Neuronal stem cell (in vitro differentiated cells): ENCODE data around the gene S1PR2.
"Not testable (repeated sequence)": the region's sequence is repeated elsewhere in the genome, so short reads cannot be mapped to it uniquely, and the experiment has no call there.

ENCODE experiments used
- DNase-seq: peaks from one replicate; pipeline ENCODE4 v3.0.0-alpha.2; 2013; ENCODE audit warnings: low spot score
- H2AFZ ChIP-seq: one replicate; pipeline ENCODE4 v1.6.1; 2013; ENCODE audit warnings: mild to moderate bottlenecking, low read length, inconsistent platforms
- H2AK5ac ChIP-seq: 2 replicates; pipeline ENCODE4 v1.6.1; 2013; ENCODE audit warnings: low read depth, mild to moderate bottlenecking, inconsistent platforms, low read length, moderate library complexity, mixed read lengths
- H2BK120ac ChIP-seq: 2 replicates; pipeline ENCODE4 v1.6.1; 2013; ENCODE audit warnings: low read depth, mild to moderate bottlenecking, inconsistent platforms, low read length, moderate library complexity, mixed read lengths
- H2BK12ac ChIP-seq: one replicate; pipeline ENCODE4 v1.6.1; 2013; ENCODE audit warnings: low read length, inconsistent platforms
- H2BK15ac ChIP-seq: 2 replicates; pipeline ENCODE4 v1.6.1; 2013; ENCODE audit warnings: mild to moderate bottlenecking, low read length, inconsistent platforms, mixed read lengths
- H2BK5ac ChIP-seq: one replicate; pipeline ENCODE4 v1.6.1; 2013; ENCODE audit warnings: inconsistent platforms, mild to moderate bottlenecking, low read length, moderate library complexity
- H3K14ac ChIP-seq: one replicate; pipeline ENCODE4 v1.6.1; 2013; ENCODE audit warnings: low read length, inconsistent platforms
- H3K18ac ChIP-seq: 2 replicates; pipeline ENCODE4 v1.6.1; 2013; ENCODE audit warnings: low read length, inconsistent platforms
- H3K23ac ChIP-seq: 2 replicates; pipeline ENCODE4 v1.6.1; 2013; ENCODE audit warnings: low read depth, mild to moderate bottlenecking, mixed read lengths, low read length, inconsistent platforms; ENCODE audit not compliant: poor library complexity
- H3K27ac ChIP-seq: replicated peaks from 3 replicates; pipeline ENCODE4 v1.5.1; 2013; ENCODE audit warnings: low read length, inconsistent platforms
- H3K27me3 ChIP-seq, 3 experiments: 2 replicates each; pipeline ENCODE4 v1.6.1; 2013; ENCODE audit warnings: low read length in 3 of 3, mild to moderate bottlenecking in 2 of 3, inconsistent platforms in 1 of 3, low read depth in 1 of 3, mixed read lengths in 1 of 3, moderate library complexity in 1 of 3; ENCODE audit not compliant: control insufficient read depth in 3 of 3, insufficient read depth in 3 of 3
- H3K36me3 ChIP-seq, 2 donors: replicated peaks in 1 of 2; 2 replicates each; pipeline ENCODE4 v1.6.1; 2013; ENCODE audit warnings: low read length in 2 of 2; ENCODE audit not compliant: control insufficient read depth in 2 of 2, insufficient read depth in 2 of 2
- H3K4ac ChIP-seq: 2 replicates; pipeline ENCODE4 v1.6.1; 2013; ENCODE audit warnings: inconsistent platforms, mild to moderate bottlenecking, low read length, moderate library complexity
- H3K4me1 ChIP-seq, 2 donors: 1 replicate in 1 of 2; 2 replicates in 1 of 2; pipeline ENCODE4 v1.6.1; 2013; ENCODE audit warnings: low read length in 2 of 2, low read depth in 1 of 2; ENCODE audit not compliant: control insufficient read depth in 2 of 2, insufficient read depth in 1 of 2
- H3K4me2 ChIP-seq: one replicate; pipeline ENCODE4 v1.6.1; 2013; ENCODE audit warnings: mild to moderate bottlenecking, low read length, inconsistent platforms; ENCODE audit not compliant: insufficient read depth, poor library complexity, severe bottlenecking
- H3K4me3 ChIP-seq, 2 donors: 2 replicates each; pipeline ENCODE4 v1.5.1; 2013; ENCODE audit warnings: low read length in 2 of 2, mild to moderate bottlenecking in 2 of 2, inconsistent platforms in 1 of 2, moderate library complexity in 1 of 2
- H3K79me1 ChIP-seq: one replicate; pipeline ENCODE4 v1.6.1; 2013; ENCODE audit warnings: low read depth, mild to moderate bottlenecking, inconsistent platforms, low read length, moderate library complexity
- H3K9ac ChIP-seq: one replicate; pipeline ENCODE4 v1.6.1; 2013; ENCODE audit warnings: mild to moderate bottlenecking, low read depth, low read length, inconsistent platforms; ENCODE audit not compliant: poor library complexity
- H3K9me3 ChIP-seq, 2 donors: replicated peaks in 1 of 2; 2 replicates each; pipeline versions ENCODE3 to v1.6.1; 2013; ENCODE audit warnings: low read length in 2 of 2, mild to moderate bottlenecking in 2 of 2, inconsistent platforms in 1 of 2, low read depth in 1 of 2, mixed read lengths in 1 of 2, moderate library complexity in 1 of 2; ENCODE audit not compliant: control insufficient read depth in 2 of 2, insufficient read depth in 1 of 2
- H4K8ac ChIP-seq: one replicate; pipeline ENCODE4 v1.6.1; 2013; ENCODE audit warnings: low read depth, mild to moderate bottlenecking, inconsistent platforms, low read length, moderate library complexity
- H4K91ac ChIP-seq: one replicate; pipeline ENCODE4 v1.6.1; 2013; ENCODE audit warnings: low read length, low read depth, mild to moderate bottlenecking, inconsistent platforms; ENCODE audit not compliant: poor library complexity
- WGBS, 2 donors: extraction: QIAGEN DNeasy Blood & Tissue Kit; methylation state at CpG; one replicate each; pipeline ENCODE4 v1.1.7; 2013; ENCODE audit warnings: missing lambda C conversion rate in 2 of 2, mixed read lengths in 1 of 2; ENCODE audit not compliant: insufficient read length in 2 of 2, insufficient replicate concordance in 1 of 2; ENCODE audit errors: extremely low coverage in 2 of 2; 5-methylcytosine and 5-hydroxymethylcytosine counted together

The S1PR2 gene

DNA sequence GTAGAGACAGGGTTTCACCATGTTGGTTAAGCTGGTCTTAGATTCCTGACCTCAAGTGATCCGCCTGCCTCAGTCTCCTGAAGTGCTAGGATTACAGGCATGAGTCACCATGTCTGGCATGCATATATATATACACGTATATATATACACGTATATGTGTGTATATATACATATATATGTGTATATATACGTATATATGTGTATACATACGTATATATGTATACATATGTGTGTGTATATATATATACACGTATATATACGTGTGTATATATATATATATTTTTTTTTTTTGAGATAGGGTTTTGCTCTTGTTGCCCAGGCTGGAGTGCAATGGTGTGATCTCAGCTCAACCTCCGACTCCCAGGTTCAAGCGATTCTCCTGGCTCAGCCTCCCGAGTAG is 48.3 kb downstream of the S1PR2 start:
- Histone ChIP-seq H3K79me1 (peaks cover 14% of the 10 kb centered on the region), H2BK12ac (no peak overlapping the region), H4K8ac (no peak overlapping the region), H2BK15ac (no peak overlapping the region), H3K9ac (no peak overlapping the region), H2AK5ac (no peak overlapping the region), H3K18ac (no peak overlapping the region), H3K14ac (no peak overlapping the region), H3K36me3 (peaks cover 34 to 88% of the 10 kb centered on the region in 2 donors), H4K91ac (no peak overlapping the region), H3K9me3 (no peaks in the 10 kb centered on the region), H2AFZ (no peak overlapping the region), H3K4ac (no peak overlapping the region), H3K4me1 (no peaks in the 10 kb centered on the region), H3K27ac (no peak overlapping the region), H3K23ac (no peak overlapping the region), H3K4me2 (no peak overlapping the region), H2BK5ac (no peak overlapping the region), H3K4me3 (no peak overlapping the region), H2BK120ac (no peak overlapping the region), H3K27me3 (no peaks in the 10 kb centered on the region)
- no CpG with 5 or more reads among the region's 10 CpGs for WGBS, 2 donors
- no peak for DNase-seq

DNA sequence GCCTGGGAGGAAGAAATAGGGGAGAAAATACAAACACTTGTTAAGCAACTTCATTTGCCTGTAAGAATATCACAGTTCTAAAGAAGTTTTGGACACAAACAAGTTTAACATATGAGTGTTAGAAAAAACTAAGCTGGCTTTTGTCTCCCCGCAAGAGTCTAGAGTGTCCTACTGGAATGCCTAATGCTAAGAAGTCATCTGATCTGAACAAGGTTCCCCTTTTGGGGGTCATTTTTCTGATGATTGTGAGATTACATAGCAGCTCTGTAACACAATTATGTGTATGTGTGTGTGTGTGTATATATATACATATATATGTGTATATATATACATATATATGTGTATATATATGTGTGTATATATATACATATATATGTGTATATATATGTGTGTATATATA is 49.1 kb downstream of the S1PR2 start:
- H2BK5ac ChIP-seq = no peak overlapping the region
- no peak overlapping the region for H3K4ac ChIP-seq
- H3K14ac ChIP-seq = no peak overlapping the region
- H3K4me1 ChIP-seq = no peaks in the 10 kb centered on the region
- WGBS, 2 donors = no CpG with 5 or more reads among the region's 1 CpG
- no peak overlapping the region for H4K8ac ChIP-seq
- no peak overlapping the region for H2BK15ac ChIP-seq
- H3K36me3 ChIP-seq = peaks cover 33 to 87% of the 10 kb centered on the region in 2 donors
- H3K79me1 ChIP-seq = peaks cover 14% of the 10 kb centered on the region
- H2BK120ac ChIP-seq = no peak overlapping the region
- no peaks in the 10 kb centered on the region for H3K27me3 ChIP-seq
- H2BK12ac ChIP-seq = no peak overlapping the region
- H4K91ac ChIP-seq = no peak overlapping the region
- no peak for DNase-seq
- no peak overlapping the region for H3K23ac ChIP-seq
- no peak overlapping the region for H3K9ac ChIP-seq
- H2AK5ac ChIP-seq = no peak overlapping the region
- no peak overlapping the region for H3K4me3 ChIP-seq
- no peak overlapping the region for H3K4me2 ChIP-seq
- no peak overlapping the region for H3K18ac ChIP-seq
- H3K27ac ChIP-seq = no peak overlapping the region
- no peak overlapping the region for H2AFZ ChIP-seq
- no peaks in the 10 kb centered on the region for H3K9me3 ChIP-seq

DNA sequence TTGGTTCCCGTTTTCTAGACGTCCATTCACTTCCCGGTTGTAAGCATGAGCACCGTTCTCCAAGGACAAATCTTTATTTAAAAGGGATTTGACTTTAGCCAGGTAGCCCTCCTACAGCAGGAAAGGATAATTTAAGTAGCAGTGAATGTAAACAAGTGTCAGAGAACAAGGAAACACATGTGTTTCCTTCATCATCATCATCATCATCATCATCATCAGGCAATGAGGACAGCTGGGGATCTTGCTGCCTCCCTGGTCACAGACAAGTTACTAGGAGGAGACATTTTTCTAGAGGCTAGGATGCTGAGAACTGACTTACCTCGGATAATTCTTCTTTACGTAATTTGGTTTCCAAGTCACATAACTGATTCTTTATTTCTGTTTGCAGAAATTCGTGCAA is 50.7 kb downstream of the S1PR2 start:
- H3K27me3 ChIP-seq = no peaks in the 10 kb centered on the region
- no peak overlapping the region for H2BK120ac ChIP-seq
- H3K23ac ChIP-seq = no peak overlapping the region
- no peaks in the 10 kb centered on the region for H3K9me3 ChIP-seq
- no peak overlapping the region for H2BK12ac ChIP-seq
- no peak overlapping the region for H4K8ac ChIP-seq
- DNase-seq = no peak
- peaks cover 28 to 86% of the 10 kb centered on the region in 2 donors for H3K36me3 ChIP-seq
- H3K4me2 ChIP-seq = no peak overlapping the region
- no peak overlapping the region for H3K27ac ChIP-seq
- no peak overlapping the region for H3K9ac ChIP-seq
- H2BK15ac ChIP-seq = no peak overlapping the region
- H3K4ac ChIP-seq = no peak overlapping the region
- H3K4me1 ChIP-seq = no peaks in the 10 kb centered on the region
- WGBS, 2 donors = no CpG with 5 or more reads among the region's 7 CpGs
- H4K91ac ChIP-seq = no peak overlapping the region
- peaks cover 12% of the 10 kb centered on the region for H3K79me1 ChIP-seq
- no peak overlapping the region for H2BK5ac ChIP-seq
- H2AFZ ChIP-seq = no peak overlapping the region
- H3K18ac ChIP-seq = no peak overlapping the region
- H2AK5ac ChIP-seq = no peak overlapping the region
- H3K14ac ChIP-seq = no peak overlapping the region
- H3K4me3 ChIP-seq = no peak overlapping the region

DNA sequence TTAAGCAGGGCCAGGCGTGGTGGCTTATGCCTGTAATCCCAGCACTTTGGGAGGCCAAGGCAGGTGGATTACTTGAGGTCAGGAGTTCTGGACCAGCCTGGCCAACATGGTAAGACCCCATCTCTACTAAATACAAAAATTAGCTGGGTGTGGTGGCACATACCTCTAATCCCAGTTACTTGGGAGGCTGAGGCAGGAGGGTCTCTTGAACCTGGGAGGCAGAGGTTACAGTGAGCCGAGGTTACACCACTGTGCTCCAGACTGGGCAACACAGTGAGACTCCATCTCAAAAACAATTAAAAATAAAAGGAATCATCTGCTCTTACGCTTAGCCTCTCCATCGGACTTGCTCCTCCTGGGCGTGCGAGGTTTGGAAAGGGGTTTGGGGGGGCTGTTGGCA is 51.1 kb downstream of the S1PR2 start:
- H2BK120ac ChIP-seq, H3K14ac ChIP-seq, H4K8ac ChIP-seq, H3K27ac ChIP-seq, H3K4me1 ChIP-seq, H2AK5ac ChIP-seq, H3K4me2 ChIP-seq, H2BK12ac ChIP-seq, H2BK15ac ChIP-seq, H3K9ac ChIP-seq, H3K23ac ChIP-seq, H3K4ac ChIP-seq, H3K9me3 ChIP-seq, H3K4me3 ChIP-seq, DNase-seq, H2AFZ ChIP-seq, H2BK5ac ChIP-seq, H3K27me3 ChIP-seq, H4K91ac ChIP-seq, H3K18ac ChIP-seq: not testable (repeated sequence)
- no CpG with 5 or more reads among the region's 6 CpGs for WGBS, 2 donors
- H3K36me3 ChIP-seq = peaks cover 29 to 88% of the 10 kb centered on the region in 2 donors
- H3K79me1 ChIP-seq = peaks cover 12% of the 10 kb centered on the region
